ENCODE results near the gene RBPMS2.
"Not testable (repeated sequence)": the region's sequence is repeated elsewhere in the genome, so short reads cannot be mapped to it uniquely, and the experiment has no call there.

The RBPMS2 gene

GRCh38 chr15:64760056-64760455, 15.3 kb downstream of the RBPMS2 start:
- no peak overlapping the region for H3K27ac ChIP-seq

GRCh38 chr15:64755427-64755940, 19.9 kb downstream of the RBPMS2 start:
- DNase-seq (ENCODE audit: low read depth, low spot score), result no peak
- no peak overlapping the region for H3K27ac ChIP-seq

More at GRCh38 chr15:64760056-64760455, 15.3 kb downstream of the RBPMS2 start:
- no peak for DNase-seq (ENCODE audit: low read depth, low spot score)

DNA sequence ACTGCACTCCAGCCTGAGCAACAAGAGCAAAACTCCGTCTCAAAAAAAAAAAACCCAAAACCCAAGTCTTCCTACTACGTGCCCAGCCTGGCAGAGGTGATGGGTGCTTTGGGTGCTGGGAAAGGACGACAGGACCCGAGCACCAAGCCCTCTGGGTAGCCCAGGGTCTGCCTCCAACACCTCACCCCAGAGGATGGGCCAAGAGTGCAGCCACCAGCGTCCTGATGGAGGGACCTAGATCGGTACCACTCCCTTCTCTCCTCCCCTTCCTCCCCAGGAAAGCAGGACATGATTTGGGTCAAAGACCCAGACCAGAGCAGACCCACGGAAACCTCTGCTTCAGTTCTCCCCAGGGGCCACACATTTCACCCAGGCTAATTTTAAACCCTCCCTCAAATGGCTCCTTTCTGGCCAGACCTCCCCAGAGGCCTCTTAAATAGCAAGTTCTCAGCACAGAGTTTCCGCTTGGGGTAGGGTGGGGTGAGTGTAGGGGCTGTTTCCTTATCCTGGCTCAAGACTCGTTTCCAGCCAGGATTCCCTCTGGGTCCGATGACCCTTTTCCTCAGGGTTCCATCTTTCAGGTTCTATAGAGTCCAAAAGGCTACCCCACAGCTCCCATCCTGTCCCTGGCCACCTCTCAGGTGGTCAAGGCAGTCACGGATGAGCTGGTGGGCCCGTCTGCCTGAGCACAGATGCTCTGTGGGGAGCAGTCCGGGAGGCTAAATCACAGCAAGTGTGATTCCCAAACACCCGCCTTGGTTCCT, 20.5 kb downstream of the RBPMS2 start:
- DNase-seq (ENCODE audit: low read depth, low spot score), result no peak
- no peak overlapping the region for H3K27ac ChIP-seq

DNA sequence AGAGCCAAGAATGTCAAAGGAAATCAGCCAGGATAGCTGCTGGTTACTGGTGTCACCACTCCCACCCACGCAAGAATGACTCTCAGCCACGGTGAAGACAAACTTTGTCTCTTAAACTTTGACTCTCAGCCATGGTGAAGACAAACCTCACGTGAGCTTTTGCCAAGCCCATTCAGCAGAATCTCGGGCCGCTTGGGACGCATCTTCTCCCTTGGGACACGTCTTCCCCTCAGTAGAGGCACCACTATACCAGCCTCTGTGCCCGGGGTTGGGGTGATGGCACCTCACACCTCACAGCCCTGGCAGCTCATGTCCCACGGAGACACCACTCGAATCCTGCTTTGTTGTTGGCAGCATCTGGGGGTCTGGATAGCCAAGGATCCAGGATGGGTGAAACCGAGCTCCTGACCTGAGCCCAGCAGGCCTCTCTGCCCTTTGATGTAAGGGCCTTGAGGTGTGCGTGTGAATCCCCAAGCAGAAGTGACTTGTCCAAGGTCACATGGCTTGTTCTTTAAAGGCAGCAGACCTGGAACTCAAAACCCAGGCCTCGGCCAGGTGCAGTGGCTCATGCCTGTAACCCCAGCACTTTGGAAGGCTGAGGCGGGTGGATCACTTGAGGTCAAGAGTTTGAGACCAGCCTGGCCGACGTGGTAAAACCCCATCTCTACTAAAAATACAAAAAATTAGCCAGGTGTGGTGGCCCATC, 21.8 kb downstream of the RBPMS2 start:
- no peak overlapping the region for H3K27ac ChIP-seq
- DNase-seq (ENCODE audit: low read depth, low spot score), result no peak

DNA sequence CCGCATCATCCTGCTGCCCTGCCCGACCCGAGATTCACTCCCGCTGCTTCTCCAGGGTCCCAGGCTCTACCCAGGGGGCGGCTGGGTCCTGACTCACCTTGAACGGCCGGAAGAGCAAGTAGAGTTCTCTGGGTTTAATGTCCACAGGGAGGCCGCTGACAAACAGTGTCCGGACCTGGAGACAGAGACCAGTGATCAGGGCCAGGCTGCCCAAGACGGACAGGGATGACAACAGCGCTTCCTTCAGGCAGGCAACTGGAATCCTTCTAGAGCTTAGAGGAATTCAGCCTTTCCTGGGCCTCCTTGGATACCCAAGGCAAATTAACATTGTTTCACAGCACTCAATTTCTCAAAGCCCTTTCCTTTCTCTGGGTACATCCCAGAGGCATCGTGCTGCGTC, 23.9 kb downstream of the RBPMS2 start:
- no peak for DNase-seq (ENCODE audit: low read depth, low spot score)
- no peak overlapping the region for H3K27ac ChIP-seq

GRCh38 chr15:64749999-64750657, 25.3 kb downstream of the RBPMS2 start:
- H3K27ac ChIP-seq, result no peak overlapping the region
- DNase-seq (ENCODE audit: low read depth, low spot score), result no peak

GRCh38 chr15:64749167-64749566, 26.2 kb downstream of the RBPMS2 start:
- no peak for DNase-seq (ENCODE audit: low read depth, low spot score)

DNA sequence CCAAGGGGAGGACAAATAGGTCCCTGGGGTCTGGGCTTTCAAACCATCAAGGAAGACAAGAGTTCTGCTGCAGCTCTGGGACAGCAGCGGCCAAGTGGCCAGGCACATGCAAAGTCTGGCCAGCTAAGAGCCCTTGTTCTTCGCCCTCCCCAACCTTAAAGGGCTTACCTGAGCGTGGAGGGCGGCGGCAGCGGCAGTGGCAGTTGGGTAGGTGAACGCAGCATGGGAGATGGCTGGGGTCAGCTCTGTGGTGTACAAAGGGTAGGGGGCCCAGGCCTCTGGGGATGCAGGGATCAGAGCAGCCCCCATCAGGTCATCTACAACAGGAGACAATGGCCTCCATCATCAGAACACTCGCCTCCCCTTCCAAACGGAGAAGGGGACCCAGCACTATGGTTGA, 27.1 kb downstream of the RBPMS2 start:
- no peak for DNase-seq (ENCODE audit: low read depth, low spot score)
- no peak overlapping the region for H3K27ac ChIP-seq

More at GRCh38 chr15:64749167-64749566, 26.2 kb downstream of the RBPMS2 start:
- H3K27ac ChIP-seq, result no peak overlapping the region

- no peak for DNase-seq (ENCODE audit: low read depth, low spot score)
- no peak overlapping the region for H3K27ac ChIP-seq
Measured at GRCh38 chr15:64747578-64747977, 27.8 kb downstream of the RBPMS2 start.

GRCh38 chr15:64746921-64747320, 28.5 kb downstream of the RBPMS2 start:
- DNase-seq (ENCODE audit: low read depth, low spot score), result no peak
- no peak overlapping the region for H3K27ac ChIP-seq

- no peak for DNase-seq (ENCODE audit: low read depth, low spot score)
- no peak overlapping the region for H3K27ac ChIP-seq
Measured at GRCh38 chr15:64746356-64746755, 29.0 kb downstream of the RBPMS2 start.

DNA sequence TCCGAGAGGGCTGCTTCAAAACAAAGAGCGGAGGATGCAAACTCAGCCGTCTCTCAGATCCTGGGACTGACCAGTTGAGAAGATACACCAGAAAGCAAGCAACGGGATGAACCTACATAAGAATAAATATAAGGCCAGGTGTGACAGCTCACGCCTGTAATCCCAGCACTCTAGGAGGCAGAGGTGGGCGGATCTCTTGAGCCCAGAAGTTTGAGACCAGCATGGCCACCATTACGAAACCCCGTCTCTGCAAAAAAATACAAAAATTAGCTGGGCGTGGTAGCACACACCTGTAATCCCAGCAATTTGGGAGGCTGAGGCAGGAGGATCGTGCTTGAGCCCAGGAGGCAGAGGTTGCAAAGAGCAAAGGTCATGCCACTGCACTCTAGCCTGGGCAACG, 31.7 kb downstream of the RBPMS2 start:
- DNase-seq (ENCODE audit: low read depth, low spot score), result no peak
- H3K27ac ChIP-seq, result no peak overlapping the region

DNA sequence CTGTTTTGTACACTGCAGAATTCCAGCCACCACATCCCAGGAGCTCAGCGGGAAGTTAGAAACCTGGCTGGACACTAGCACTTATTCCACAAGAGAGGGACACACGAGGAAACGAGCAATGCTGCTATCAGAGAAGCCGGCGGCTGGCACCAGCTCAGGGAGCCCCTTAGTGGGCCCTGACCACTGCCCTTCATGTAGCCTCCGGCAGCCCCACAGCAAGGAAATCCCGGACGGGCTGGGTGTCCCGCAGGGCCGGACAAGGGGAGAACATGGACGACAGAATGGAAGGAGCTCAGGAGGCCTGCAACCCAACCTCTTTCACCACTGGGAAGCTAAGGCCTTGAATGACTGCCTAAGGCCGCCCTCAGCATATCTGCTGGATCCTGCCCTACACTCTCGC, 32.5 kb downstream of the RBPMS2 start:
- no peak overlapping the region for H3K27ac ChIP-seq
- DNase-seq (ENCODE audit: low read depth, low spot score), result no peak

DNA sequence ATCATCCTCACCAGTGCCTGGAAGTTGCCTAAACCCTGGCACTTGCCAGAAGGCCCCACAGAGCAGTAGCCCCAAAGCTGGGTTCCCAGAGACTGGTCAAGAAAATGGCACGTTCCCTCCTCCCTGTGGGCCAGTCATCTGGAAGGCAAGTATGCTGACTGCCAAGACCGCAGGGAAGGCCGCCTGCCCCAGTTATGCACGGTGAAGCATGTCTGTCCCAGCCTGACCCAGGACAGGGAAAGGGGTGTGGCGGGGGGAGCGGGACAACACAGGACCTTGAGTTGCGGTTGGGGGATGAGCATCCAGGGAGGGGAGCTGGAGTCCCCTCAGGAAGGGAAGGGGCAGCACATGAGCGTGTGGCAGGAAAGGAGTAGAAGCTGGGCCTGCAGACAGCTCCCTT, 33.0 kb downstream of the RBPMS2 start:
- DNase-seq (ENCODE audit: low read depth, low spot score), result no peak

DNA sequence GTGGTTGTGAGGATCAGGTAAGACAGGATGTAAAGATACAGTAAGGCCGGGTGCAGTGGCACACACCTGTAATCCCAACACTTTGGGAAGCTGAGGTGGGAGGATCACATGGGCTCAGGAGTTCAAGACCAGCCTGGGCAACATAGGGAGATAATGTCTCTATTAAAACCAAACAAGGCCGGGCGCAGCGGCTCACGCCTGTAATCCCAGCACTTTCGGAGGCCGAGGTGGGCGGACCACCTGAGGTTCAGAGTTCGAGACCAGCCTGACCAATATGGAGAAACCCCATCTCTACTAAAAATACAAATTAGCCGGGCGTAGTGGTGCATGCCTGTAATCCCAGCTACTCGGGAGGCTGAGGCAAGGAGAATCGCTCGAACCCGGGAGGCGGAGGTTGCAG, 33.7 kb downstream of the RBPMS2 start:
- not testable (repeated sequence) for H3K27ac ChIP-seq; DNase-seq (ENCODE audit: low read depth, low spot score)

More for the DNA sequence above, 33.0 kb downstream of the RBPMS2 start:
- no peak overlapping the region for H3K27ac ChIP-seq

- H3K27ac ChIP-seq, result no peak overlapping the region
- DNase-seq (ENCODE audit: low read depth, low spot score), result no peak
Measured at GRCh38 chr15:64740311-64741170, 34.8 kb downstream of the RBPMS2 start.

DNA sequence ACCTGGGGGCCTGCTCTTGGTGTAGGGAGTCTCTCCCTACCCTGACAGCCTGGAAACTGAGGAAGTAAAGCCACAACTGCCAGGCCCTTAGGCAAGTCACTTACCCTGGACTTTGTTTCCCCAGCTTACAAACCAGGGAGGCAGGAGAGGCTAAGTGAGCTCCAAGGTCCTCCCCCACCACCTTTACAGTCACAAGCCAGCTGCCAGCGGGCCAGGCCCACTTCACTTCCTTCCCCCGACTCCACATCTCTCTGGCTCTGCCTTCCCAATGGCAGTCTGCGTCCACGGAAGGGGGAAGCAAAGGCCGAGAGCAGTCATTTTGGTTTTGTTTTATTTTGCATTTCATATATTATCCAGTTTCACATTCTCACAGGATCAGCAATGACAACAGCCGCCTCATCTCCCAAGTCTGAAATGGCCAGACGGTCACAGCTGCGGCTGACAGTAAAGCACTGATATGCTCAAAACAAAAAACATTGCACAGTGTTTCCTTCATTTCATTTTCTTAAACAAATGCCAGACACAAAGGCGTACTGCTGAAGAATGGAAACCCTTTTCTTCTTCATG, 35.7 kb downstream of the RBPMS2 start:
- no peak overlapping the region for H3K27ac ChIP-seq
- DNase-seq (ENCODE audit: low read depth, low spot score), result no peak

- no peak for DNase-seq (ENCODE audit: low read depth, low spot score)
- no peak overlapping the region for H3K27ac ChIP-seq
Measured at GRCh38 chr15:64739156-64739555, 36.2 kb downstream of the RBPMS2 start.

DNA sequence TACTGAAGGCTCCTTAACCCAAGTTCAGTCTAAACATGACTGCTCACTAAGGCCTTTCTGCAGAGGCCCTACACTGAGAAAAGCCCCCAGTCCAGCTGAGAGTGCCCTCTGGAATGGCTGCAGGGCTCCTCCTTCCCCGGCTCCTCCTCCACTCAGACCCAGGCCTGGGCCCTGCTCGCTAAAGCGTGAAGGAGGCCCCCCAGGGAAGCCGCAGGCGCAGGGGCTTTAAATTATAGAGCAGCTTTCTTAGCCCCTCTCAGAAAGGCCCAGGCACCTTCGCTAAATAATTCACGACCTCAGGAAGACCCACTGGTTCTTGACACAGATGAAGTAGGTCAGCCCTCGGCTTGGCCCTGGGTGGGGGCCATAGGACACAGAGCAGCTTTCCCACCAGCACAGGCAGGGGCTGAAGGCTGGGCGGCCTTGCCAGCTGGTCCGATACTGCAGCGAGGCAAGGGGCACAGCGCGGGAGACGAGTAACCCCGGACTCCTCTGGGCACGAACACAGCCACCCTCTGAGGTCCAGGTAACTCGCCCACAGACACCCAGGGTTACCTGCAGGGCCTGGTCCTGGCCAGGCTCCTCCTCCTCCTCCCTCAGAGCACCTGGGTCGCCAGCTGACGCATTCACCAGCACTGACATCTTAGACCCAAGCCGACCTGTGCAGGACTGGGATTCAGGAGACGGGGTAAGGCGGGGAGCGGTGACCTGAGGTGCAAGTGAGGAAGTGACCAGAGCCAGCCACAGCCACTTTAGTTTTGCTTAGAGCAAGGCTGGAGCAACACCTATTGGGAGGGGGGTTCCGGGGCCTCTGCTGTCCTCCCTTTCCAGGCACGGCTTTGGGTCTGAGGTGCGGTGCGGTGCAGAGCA, 36.9 kb downstream of the RBPMS2 start:
- DNase-seq (ENCODE audit: low read depth, low spot score), result no peak
- no peak overlapping the region for H3K27ac ChIP-seq
